IPS-18c (cell line): ENCODE measurements around the gene CD53.
"Not testable (repeated sequence)": the region's sequence is repeated elsewhere in the genome, so short reads cannot be mapped to it uniquely, and the experiment has no call there.

Experiments
- H3K4me3 ChIP-seq: 2 replicates; pipeline ENCODE4 v1.7.0; 2013; ENCODE audit warnings: low read depth, mild to moderate bottlenecking, low read length, moderate library complexity; ENCODE audit not compliant: insufficient read depth
- H3K9me3 ChIP-seq: one replicate; pipeline ENCODE4 v1.6.1; 2013; ENCODE audit warnings: mild to moderate bottlenecking, low read length, moderate library complexity; ENCODE audit not compliant: control insufficient read depth, insufficient read depth

Gene CD53

GRCh38 chr1:110872745-110873720 lies at the start of gene CD53:
TSS of gene CD53 (plus strand) at chr1:110873148. CDS start at chr1:110891409, 18,261 bp downstream.
- Histone ChIP-seq H3K9me3 (no peaks in the 10 kb centered on the region), H3K4me3 (no peak within 1 kb of the TSS)

- Histone ChIP-seq H3K4me3 (no peak overlapping the region), H3K9me3 (no peaks in the 10 kb centered on the region)
Observed at GRCh38 chr1:110824192-110824591, 48.8 kb upstream of the CD53 start.

- no peaks in the 10 kb centered on the region for H3K9me3 ChIP-seq
- H3K4me3 ChIP-seq: no peak overlapping the region
Observed at GRCh38 chr1:110829955-110830553, 42.9 kb upstream of the CD53 start.

GRCh38 chr1:110833779-110834178 lies 39.2 kb upstream of the CD53 start:
- H3K9me3 ChIP-seq, H3K4me3 ChIP-seq: not testable (repeated sequence)

- H3K4me3 ChIP-seq: no peak overlapping the region
- no peaks in the 10 kb centered on the region for H3K9me3 ChIP-seq
Observed at GRCh38 chr1:110846861-110847260, 26.1 kb upstream of the CD53 start.

GRCh38 chr1:110850145-110850544 lies 22.8 kb upstream of the CD53 start:
- Histone ChIP-seq H3K9me3 (no peaks in the 10 kb centered on the region), H3K4me3 (no peak overlapping the region)

- no peak overlapping the region for H3K4me3 ChIP-seq
Observed at GRCh38 chr1:110850627-110851026, 22.3 kb upstream of the CD53 start.

GRCh38 chr1:110853135-110853534 lies 19.8 kb upstream of the CD53 start:
- Histone ChIP-seq H3K4me3 (no peak overlapping the region), H3K9me3 (no peaks in the 10 kb centered on the region)

More at GRCh38 chr1:110850627-110851026, 22.3 kb upstream of the CD53 start:
- no peaks in the 10 kb centered on the region for H3K9me3 ChIP-seq

GRCh38 chr1:110856410-110856809 lies 16.5 kb upstream of the CD53 start:
- H3K9me3 ChIP-seq: no peaks in the 10 kb centered on the region
- H3K4me3 ChIP-seq: no peak overlapping the region

GRCh38 chr1:110857964-110858948 lies 14.7 kb upstream of the CD53 start:
- Histone ChIP-seq H3K4me3 (no peak overlapping the region), H3K9me3 (no peaks in the 10 kb centered on the region)

GRCh38 chr1:110859062-110859461 lies 13.9 kb upstream of the CD53 start:
- H3K9me3 ChIP-seq: no peaks in the 10 kb centered on the region
- H3K4me3 ChIP-seq: no peak overlapping the region

- no peak overlapping the region for H3K4me3 ChIP-seq
- H3K9me3 ChIP-seq: no peaks in the 10 kb centered on the region
Observed at GRCh38 chr1:110860174-110860573, 12.8 kb upstream of the CD53 start.

- H3K9me3 ChIP-seq, H3K4me3 ChIP-seq: not testable (repeated sequence)
Observed at GRCh38 chr1:110860620-110861019, 12.3 kb upstream of the CD53 start.

- H3K4me3 ChIP-seq, H3K9me3 ChIP-seq: not testable (repeated sequence)
Observed at GRCh38 chr1:110861942-110862341, 11.0 kb upstream of the CD53 start.

GRCh38 chr1:110864287-110864686 lies 8.7 kb upstream of the CD53 start:
- Histone ChIP-seq H3K4me3 (no peak overlapping the region), H3K9me3 (no peaks in the 10 kb centered on the region)

GRCh38 chr1:110870721-110871388 lies 2.1 kb upstream of the CD53 start:
- Histone ChIP-seq H3K4me3 (no peak overlapping the region), H3K9me3 (no peaks in the 10 kb centered on the region)

- H3K9me3 ChIP-seq: no peaks in the 10 kb centered on the region
- H3K4me3 ChIP-seq: no peak overlapping the region
Observed at GRCh38 chr1:110872366-110872744, 593 bp upstream of the CD53 start.
